ENCODE measurements around the gene PDK3. TPM values are rescaled to one million over a fixed set of nuclear protein-coding genes. Genes with fewer than 3 reads are reported as not detected.

Gene PDK3
- total RNA-seq, 1 experiment from 2014 or later = 6.6 TPM

GRCh38 chrX:24465532-24465865, 413 bp downstream of the PDK3 start:
- POLR2A ChIA-PET (ENCODE audit: low non-redundant PET) = no interaction called here
- CTCF ChIA-PET = no interaction called here
- intact Hi-C loops (cut with micrococcal nuclease; ENCODE audit: unreplicated experiment) = no loop called here

DNA sequence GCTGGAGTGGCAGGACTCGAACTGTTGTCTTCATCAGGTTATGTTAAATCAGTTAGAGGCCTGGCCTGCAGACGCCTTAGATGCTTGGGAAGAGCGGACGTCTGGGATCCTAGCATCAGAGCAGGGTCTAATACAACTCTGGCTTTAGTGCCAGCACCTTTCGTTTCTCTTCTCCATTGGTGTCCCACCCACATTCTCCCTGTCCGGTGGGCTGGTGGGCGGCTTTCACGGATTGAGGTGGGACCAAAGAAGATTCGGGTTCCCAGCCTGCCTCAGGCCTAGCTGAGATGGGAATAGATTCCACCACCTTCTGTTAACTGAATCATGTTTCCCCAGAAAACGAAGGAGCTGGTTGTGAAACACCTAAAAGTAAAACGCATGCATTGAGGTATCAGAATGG, 939 bp downstream of the PDK3 start:
- Histone ChIP-seq H3K27me3 (replicated peaks; ENCODE audit: insufficient read depth, low read depth, low read length, poor library complexity) (peaks cover 24% of the 10 kb centered on the region), H3K36me3 (ENCODE audit: insufficient read depth, low read length, poor library complexity, severe bottlenecking) (no peaks in the 10 kb centered on the region), H3K9me3 (ENCODE audit: low read depth, low read length, poor library complexity, severe bottlenecking) (no peaks in the 10 kb centered on the region), H3K4me1 (ENCODE audit: insufficient read depth, low read length, poor library complexity, severe bottlenecking) (no peaks in the 10 kb centered on the region), H3K4me3 (ENCODE audit: low read depth, low read length, poor library complexity, severe bottlenecking) (peak overlapping the region; percentile 64), H3K27ac (ENCODE audit: low read depth, low read length, poor library complexity, severe bottlenecking) (no peak overlapping the region)
- BruUV-seq (replicated peaks) = no TSS peak
- ChIA-PET CTCF (no interaction called here), POLR2A (ENCODE audit: low non-redundant PET) (no interaction called here)
- intact Hi-C loops (cut with micrococcal nuclease; ENCODE audit: unreplicated experiment) = no loop called here
- TF ChIP-seq EZH2 (IDR thresholded peaks at IDR 0.05; ENCODE audit: borderline replicate concordance, low read depth, low read length, poor library complexity, severe bottlenecking) (no peak), CTCF (conservative IDR thresholded peaks at IDR 0.05; ENCODE audit: low read depth, low read length) (no peak)
- DNase-seq (ENCODE audit: low spot score) = no peak

More at GRCh38 chrX:24465532-24465865, 413 bp downstream of the PDK3 start:
- H3K4me1 ChIP-seq (ENCODE audit: insufficient read depth, low read length, poor library complexity, severe bottlenecking) = no peaks in the 10 kb centered on the region
- H3K36me3 ChIP-seq (ENCODE audit: insufficient read depth, low read length, poor library complexity, severe bottlenecking) = no peaks in the 10 kb centered on the region
- DNase-seq (ENCODE audit: low spot score) = no peak
- H3K9me3 ChIP-seq (ENCODE audit: low read depth, low read length, poor library complexity, severe bottlenecking) = no peaks in the 10 kb centered on the region
- peak overlapping the region; percentile 64 for H3K4me3 ChIP-seq (ENCODE audit: low read depth, low read length, poor library complexity, severe bottlenecking)
- peaks cover 24% of the 10 kb centered on the region for H3K27me3 ChIP-seq (replicated peaks; ENCODE audit: insufficient read depth, low read depth, low read length, poor library complexity)
- BruUV-seq (replicated peaks) = no TSS peak
- TF ChIP-seq EZH2 (IDR thresholded peaks at IDR 0.05; ENCODE audit: borderline replicate concordance, low read depth, low read length, poor library complexity, severe bottlenecking) (no peak), CTCF (conservative IDR thresholded peaks at IDR 0.05; ENCODE audit: low read depth, low read length) (no peak)
- H3K27ac ChIP-seq (ENCODE audit: low read depth, low read length, poor library complexity, severe bottlenecking) = peak overlapping the region; percentile 54

DNA sequence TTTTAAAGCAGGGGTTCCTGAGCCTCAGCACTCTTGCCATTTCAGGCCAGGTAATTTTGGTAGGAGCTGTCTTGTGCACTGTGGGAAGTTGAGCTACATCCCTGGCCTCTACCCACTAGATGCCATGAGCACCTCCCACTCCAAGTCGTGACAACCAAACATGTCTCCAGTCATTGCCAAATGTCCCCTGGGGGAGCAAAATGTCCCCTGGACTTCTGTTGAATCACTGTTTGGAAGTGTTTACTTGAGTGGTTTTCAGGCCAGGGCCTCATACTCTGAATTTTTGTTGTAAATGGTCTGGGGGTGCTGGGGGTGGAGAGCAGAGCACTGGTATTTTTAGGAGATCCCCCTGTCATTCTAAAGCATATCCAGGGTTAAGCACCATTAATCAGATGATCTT, 3.2 kb downstream of the PDK3 start:
- no peaks in the 10 kb centered on the region for H3K9me3 ChIP-seq (ENCODE audit: low read depth, low read length, poor library complexity, severe bottlenecking)
- CTCF ChIA-PET = no interaction called here
- DNase-seq (ENCODE audit: low spot score) = no peak
- POLR2A ChIA-PET (ENCODE audit: low non-redundant PET) = no interaction called here
- H3K4me1 ChIP-seq (ENCODE audit: insufficient read depth, low read length, poor library complexity, severe bottlenecking) = no peaks in the 10 kb centered on the region
- no peak for TF ChIP-seq CTCF (conservative IDR thresholded peaks at IDR 0.05; ENCODE audit: low read depth, low read length)
- no peak for TF ChIP-seq EZH2 (IDR thresholded peaks at IDR 0.05; ENCODE audit: borderline replicate concordance, low read depth, low read length, poor library complexity, severe bottlenecking)
- no peak overlapping the region for H3K27ac ChIP-seq (ENCODE audit: low read depth, low read length, poor library complexity, severe bottlenecking)
- no TSS peak for BruUV-seq (replicated peaks)
- peaks cover 29% of the 10 kb centered on the region for H3K27me3 ChIP-seq (replicated peaks; ENCODE audit: insufficient read depth, low read depth, low read length, poor library complexity)
- intact Hi-C loops (cut with micrococcal nuclease; ENCODE audit: unreplicated experiment) = no loop called here
- no peak overlapping the region for H3K4me3 ChIP-seq (ENCODE audit: low read depth, low read length, poor library complexity, severe bottlenecking)
- no peaks in the 10 kb centered on the region for H3K36me3 ChIP-seq (ENCODE audit: insufficient read depth, low read length, poor library complexity, severe bottlenecking)

All from A673 (cell line).